Lower leg skin (tissue), 4 donors: ENCODE results near the gene PNPLA3. TPM values are rescaled to one million over a fixed set of nuclear protein-coding genes. Genes with fewer than 3 reads are reported as not detected.

ENCODE experiments used
- DNase-seq, 2 donors: peaks; one replicate each; pipeline ENCODE4 v3.0.0-alpha.2; 2019; ENCODE audit warnings: low spot score in 2 of 2
- H3K4me3 ChIP-seq: fragments of 200-600 bp; sonication (generic); 2 replicates; pipeline ENCODE4 v1.5.1; 2017; ENCODE audit warnings: mild to moderate bottlenecking, low read depth; ENCODE audit not compliant: poor library complexity, severe bottlenecking
- POLR2A ChIP-seq, 2 donors: fragments of 450-650 bp; IDR thresholded peaks; one replicate each; pipeline ENCODE4 v1.6.1; 2016 to 2017; ENCODE audit warnings: antibody characterized with exemption in 2 of 2, mild to moderate bottlenecking in 1 of 2, moderate library complexity in 1 of 2
- WGBS, 2 donors: methylation state at CpG; one replicate each; pipeline ENCODE4 v1.1.5; 2018; 5-methylcytosine and 5-hydroxymethylcytosine counted together
- intact Hi-C: fragments of 100-400 bp; cut with DNase I; formaldehyde crosslinking; loops from one replicate; pipeline ENCODE4 v1.15.0; 2023; ENCODE audit warnings: low total_unique reads
- total RNA-seq, 4 donors: library from RNA; depleted of rRNA; stranded (reverse); fragments of >200 nt; gene quantifications; one replicate each; pipeline ENCODE4 v1.1.0, GENCODE V29; 2016
- TF ChIP-seq, protein P1 (sequence below), 3 donors: fragments of 450-650 bp; IDR thresholded peaks; one replicate each; pipeline ENCODE4 v1.5.1; 2016; ENCODE audit warnings: antibody characterized with exemption in 3 of 3, mild to moderate bottlenecking in 3 of 3, moderate library complexity in 2 of 3

The PNPLA3 gene
- total RNA-seq, 4 donors from 2014 or later = 14.0 to 22.9 (median 20.4) TPM

DNA sequence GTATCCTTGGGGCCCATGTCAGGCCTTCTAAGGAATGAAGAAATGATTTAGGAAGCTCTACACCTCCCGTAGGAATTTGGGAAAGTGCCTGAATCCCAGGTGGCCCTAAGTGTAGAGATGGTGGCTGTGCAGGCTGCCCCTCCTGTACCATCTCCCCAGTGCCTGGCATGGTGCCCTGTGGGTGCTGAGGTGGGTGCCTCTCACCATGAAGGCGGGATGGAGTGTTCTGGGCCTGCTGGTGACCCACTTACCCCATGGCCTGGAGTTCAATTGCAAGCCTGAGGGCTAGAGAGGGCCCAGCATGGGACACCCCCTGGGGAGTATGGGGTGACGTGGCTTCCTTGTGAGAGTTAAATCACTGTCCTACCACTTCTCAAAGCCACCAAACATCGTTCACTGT lies 51.4 kb downstream of the PNPLA3 start:
- no peak for DNase-seq
- 63 to 71% methylated on average over 4 of the region's 4 CpGs for WGBS, 2 donors
- H3K4me3 ChIP-seq = no peak overlapping the region
- TF ChIP-seq, protein P1, sequence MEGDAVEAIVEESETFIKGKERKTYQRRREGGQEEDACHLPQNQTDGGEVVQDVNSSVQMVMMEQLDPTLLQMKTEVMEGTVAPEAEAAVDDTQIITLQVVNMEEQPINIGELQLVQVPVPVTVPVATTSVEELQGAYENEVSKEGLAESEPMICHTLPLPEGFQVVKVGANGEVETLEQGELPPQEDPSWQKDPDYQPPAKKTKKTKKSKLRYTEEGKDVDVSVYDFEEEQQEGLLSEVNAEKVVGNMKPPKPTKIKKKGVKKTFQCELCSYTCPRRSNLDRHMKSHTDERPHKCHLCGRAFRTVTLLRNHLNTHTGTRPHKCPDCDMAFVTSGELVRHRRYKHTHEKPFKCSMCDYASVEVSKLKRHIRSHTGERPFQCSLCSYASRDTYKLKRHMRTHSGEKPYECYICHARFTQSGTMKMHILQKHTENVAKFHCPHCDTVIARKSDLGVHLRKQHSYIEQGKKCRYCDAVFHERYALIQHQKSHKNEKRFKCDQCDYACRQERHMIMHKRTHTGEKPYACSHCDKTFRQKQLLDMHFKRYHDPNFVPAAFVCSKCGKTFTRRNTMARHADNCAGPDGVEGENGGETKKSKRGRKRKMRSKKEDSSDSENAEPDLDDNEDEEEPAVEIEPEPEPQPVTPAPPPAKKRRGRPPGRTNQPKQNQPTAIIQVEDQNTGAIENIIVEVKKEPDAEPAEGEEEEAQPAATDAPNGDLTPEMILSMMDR (IDR thresholded peaks at IDR 0.05) = no peak
- TF ChIP-seq POLR2A (IDR thresholded peaks at IDR 0.05) = no peak
- intact Hi-C loops = no loop called here

DNA sequence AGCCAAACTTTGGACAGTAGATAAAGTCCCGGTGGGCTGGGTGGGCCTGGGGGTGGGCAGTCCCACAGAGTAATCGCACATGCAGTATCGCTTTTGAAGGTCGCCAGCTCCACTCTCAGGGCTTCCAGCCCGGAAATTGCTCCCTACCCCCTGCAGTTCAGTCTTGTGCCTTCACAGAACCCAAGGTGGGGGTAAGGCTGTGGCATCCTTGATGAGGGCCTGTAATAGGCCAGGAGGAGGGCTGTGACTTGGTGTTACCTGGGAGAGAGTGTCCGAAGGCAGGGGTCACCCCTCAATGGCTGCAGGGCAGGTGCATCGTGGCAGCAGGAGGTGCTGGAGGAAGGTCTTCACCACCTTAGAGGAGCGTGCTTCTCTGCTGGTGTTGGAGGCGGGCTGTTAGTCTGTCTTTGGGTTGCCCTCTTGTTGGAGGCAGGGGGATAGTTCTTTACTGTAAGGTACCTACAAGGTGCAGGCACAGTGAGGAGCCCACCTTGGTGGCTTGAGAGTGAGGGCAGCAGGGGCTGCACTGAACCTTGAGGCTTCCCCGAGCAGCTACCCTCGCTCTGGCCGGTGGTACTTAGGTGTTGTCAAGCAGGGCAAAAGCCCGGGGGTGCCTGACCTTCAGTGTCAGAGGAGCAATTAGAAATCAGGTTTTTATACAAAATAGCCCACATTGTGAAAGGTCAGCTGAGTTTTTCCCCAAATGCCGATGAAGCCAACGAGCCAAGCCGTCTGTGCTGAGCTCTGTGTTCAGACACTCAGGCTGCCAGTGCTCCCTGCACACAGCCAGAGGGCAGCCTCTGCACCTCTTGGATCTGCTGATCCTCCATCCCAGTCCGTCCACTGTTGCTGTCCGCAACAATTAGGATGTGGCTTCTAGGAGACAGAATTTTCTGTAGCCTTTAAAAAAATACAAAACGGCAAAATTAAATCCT lies 53.5 kb downstream of the PNPLA3 start:
- H3K4me3 ChIP-seq = no peak overlapping the region
- DNase-seq = peak in 1 of 2 donors; percentile 20
- TF ChIP-seq, protein P1 (IDR thresholded peaks at IDR 0.05) = no peak
- TF ChIP-seq POLR2A (IDR thresholded peaks at IDR 0.05) = no peak
- 86 to 89% methylated on average over 19 of the region's 19 CpGs for WGBS, 2 donors
- intact Hi-C loops = no loop called here

DNA sequence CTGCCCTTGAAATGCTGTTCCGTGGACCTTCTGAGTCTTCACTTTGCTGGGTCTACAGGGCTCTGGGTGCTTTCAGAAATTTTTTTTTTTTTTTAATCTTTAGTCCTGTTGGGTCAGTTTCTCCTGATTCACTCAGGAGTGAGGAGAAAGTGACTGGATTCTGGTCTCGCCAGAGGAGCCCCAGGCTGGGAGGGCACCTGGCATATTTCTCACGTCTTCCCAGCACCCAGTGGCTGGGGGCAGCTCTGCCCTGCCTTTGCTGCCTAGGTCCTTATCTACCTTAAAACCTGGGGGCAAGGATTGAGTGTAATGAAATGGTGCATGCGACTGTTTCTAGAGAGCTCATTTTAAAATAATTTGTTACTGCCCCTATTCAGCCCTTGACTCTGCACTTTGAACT lies 55.0 kb downstream of the PNPLA3 start:
- intact Hi-C loops = no loop called here
- no peak overlapping the region for H3K4me3 ChIP-seq
- DNase-seq = peak in 1 of 2 donors; percentile 49
- 93 to 94% methylated on average over 4 of the region's 4 CpGs for WGBS, 2 donors
- TF ChIP-seq, protein P1 (IDR thresholded peaks at IDR 0.05) = no peak
- TF ChIP-seq POLR2A (IDR thresholded peaks at IDR 0.05) = no peak

DNA sequence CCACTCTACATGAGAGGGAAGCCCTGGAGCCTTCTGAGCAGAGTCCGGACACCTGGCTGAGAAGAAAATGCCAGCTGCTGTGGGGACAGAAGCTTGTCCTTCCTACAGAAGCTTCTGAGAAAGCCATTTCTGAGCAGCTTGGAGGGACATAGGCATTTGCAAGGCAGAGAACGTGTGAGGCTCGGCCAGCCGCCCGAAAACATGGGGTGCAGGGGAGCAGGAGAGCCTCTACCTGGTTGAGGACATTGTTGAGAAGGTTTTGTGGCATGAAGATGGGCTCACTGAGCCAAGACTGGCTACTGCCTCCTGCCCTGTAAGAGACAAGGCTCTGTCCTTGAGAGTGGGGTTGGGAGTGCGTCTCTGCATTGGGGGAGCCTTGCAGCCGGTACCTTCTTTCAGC lies 57.0 kb downstream of the PNPLA3 start:
- intact Hi-C loops = no loop called here
- WGBS, 2 donors = 95 to 97% methylated on average over 7 of the region's 7 CpGs
- no peak for TF ChIP-seq POLR2A (IDR thresholded peaks at IDR 0.05)
- TF ChIP-seq, protein P1 (IDR thresholded peaks at IDR 0.05) = no peak
- H3K4me3 ChIP-seq = no peak overlapping the region
- no peak for DNase-seq

DNA sequence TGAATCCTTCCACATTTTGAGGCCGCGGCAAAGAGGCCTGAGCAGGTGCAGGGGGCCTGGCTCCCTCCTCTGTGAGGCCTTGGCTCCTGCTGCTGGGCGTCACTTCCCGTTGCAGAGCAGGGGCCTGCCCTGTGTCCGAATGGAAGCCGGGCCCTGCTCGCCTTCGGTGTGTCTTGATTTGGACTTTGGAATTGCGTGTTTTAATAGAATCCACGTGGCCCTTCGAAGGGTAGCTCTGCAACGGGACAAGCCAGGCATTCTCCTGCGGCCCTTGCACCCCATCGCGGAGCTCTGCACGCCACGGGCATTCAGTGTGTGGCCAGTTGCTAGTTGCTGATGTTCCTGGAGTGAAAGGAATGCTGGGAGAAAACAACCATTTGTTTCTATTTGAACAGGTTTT lies 57.4 kb downstream of the PNPLA3 start:
- DNase-seq = no peak
- 94% methylated on average over 17 of the region's 17 CpGs for WGBS, 2 donors
- no peak for TF ChIP-seq POLR2A (IDR thresholded peaks at IDR 0.05)
- TF ChIP-seq, protein P1 (IDR thresholded peaks at IDR 0.05) = no peak
- intact Hi-C loops = no loop called here
- H3K4me3 ChIP-seq = no peak overlapping the region
